Measurements from ENCODE around the gene PCBP3.

Gene PCBP3

GRCh38 chr21:45947716-45948255 is 304.3 kb downstream of the PCBP3 start:
- Histone ChIP-seq H2AFZ (ENCODE audit: low read depth, low read length) (no peak overlapping the region), H3K9me3 (ENCODE audit: insufficient read depth, low read length, severe bottlenecking) (no peaks in the 10 kb centered on the region), H3K36me3 (ENCODE audit: insufficient read depth, low read length) (no peaks in the 10 kb centered on the region), H3K4me3 (ENCODE audit: low read depth in 1 of 2, low read length in 2 of 2) (no peak overlapping the region), H3K9ac (ENCODE audit: low read depth, low read length) (no peak overlapping the region), H3K79me2 (ENCODE audit: insufficient read depth, low read length) (no peaks in the 10 kb centered on the region), H4K20me1 (ENCODE audit: insufficient read depth, low read length) (peaks cover 3% of the 10 kb centered on the region; the same call in 1 of the 2 replicates), H3K27me3 (ENCODE audit: insufficient read depth, low read length, poor library complexity) (no peaks in the 10 kb centered on the region), H3K4me1 (ENCODE audit: insufficient read depth, low read length) (no peaks in the 10 kb centered on the region), H3K27ac (ENCODE audit: low read length) (no peak overlapping the region), H3K4me2 (ENCODE audit: insufficient read depth, low read length) (no peak overlapping the region)
- no peak for DNase-seq
- TF ChIP-seq EZH2 (IDR thresholded peaks at IDR 0.05; ENCODE audit: borderline replicate concordance, low read depth, low read length, severe bottlenecking) (no peak), CTCF (IDR thresholded peaks at IDR 0.05; ENCODE audit: borderline replicate concordance, extremely low read depth, low read length, poor library complexity, severe bottlenecking) (no peak)
- ATAC-seq (ENCODE audit: insufficient read depth, low read depth): no peak

GRCh38 chr21:45948576-45949141 is 305.1 kb downstream of the PCBP3 start:
- H3K9me3 ChIP-seq (ENCODE audit: insufficient read depth, low read length, severe bottlenecking): no peaks in the 10 kb centered on the region
- DNase-seq: no peak
- no peak for ATAC-seq (ENCODE audit: insufficient read depth, low read depth)
- H3K79me2 ChIP-seq (ENCODE audit: insufficient read depth, low read length): no peaks in the 10 kb centered on the region
- no peaks in the 10 kb centered on the region for H3K27me3 ChIP-seq (ENCODE audit: insufficient read depth, low read length, poor library complexity)
- H3K4me3 ChIP-seq (ENCODE audit: low read depth in 1 of 2, low read length in 2 of 2): no peak overlapping the region
- H4K20me1 ChIP-seq (ENCODE audit: insufficient read depth, low read length): no peaks in the 10 kb centered on the region; the same call in 1 of the 2 replicates
- no peaks in the 10 kb centered on the region for H3K36me3 ChIP-seq (ENCODE audit: insufficient read depth, low read length)
- H3K27ac ChIP-seq (ENCODE audit: low read length): no peak overlapping the region
- TF ChIP-seq EZH2 (IDR thresholded peaks at IDR 0.05; ENCODE audit: borderline replicate concordance, low read depth, low read length, severe bottlenecking) (no peak), CTCF (IDR thresholded peaks at IDR 0.05; ENCODE audit: borderline replicate concordance, extremely low read depth, low read length, poor library complexity, severe bottlenecking) (no peak)
- H2AFZ ChIP-seq (ENCODE audit: low read depth, low read length): no peak overlapping the region
- H3K9ac ChIP-seq (ENCODE audit: low read depth, low read length): no peak overlapping the region
- no peak overlapping the region for H3K4me2 ChIP-seq (ENCODE audit: insufficient read depth, low read length)
- H3K4me1 ChIP-seq (ENCODE audit: insufficient read depth, low read length): no peaks in the 10 kb centered on the region

- no peak for ATAC-seq (ENCODE audit: insufficient read depth, low read depth)
- H3K36me3 ChIP-seq (ENCODE audit: insufficient read depth, low read length): no peaks in the 10 kb centered on the region
- no peaks in the 10 kb centered on the region for H3K9me3 ChIP-seq (ENCODE audit: insufficient read depth, low read length, severe bottlenecking)
- H3K27me3 ChIP-seq (ENCODE audit: insufficient read depth, low read length, poor library complexity): no peaks in the 10 kb centered on the region
- no peaks in the 10 kb centered on the region for H3K4me1 ChIP-seq (ENCODE audit: insufficient read depth, low read length)
- H3K4me2 ChIP-seq (ENCODE audit: insufficient read depth, low read length): no peak overlapping the region
- TF ChIP-seq EZH2 (IDR thresholded peaks at IDR 0.05; ENCODE audit: borderline replicate concordance, low read depth, low read length, severe bottlenecking) (no peak), CTCF (IDR thresholded peaks at IDR 0.05; ENCODE audit: borderline replicate concordance, extremely low read depth, low read length, poor library complexity, severe bottlenecking) (no peak)
- DNase-seq: no peak
- no peaks in the 10 kb centered on the region; the same call in 1 of the 2 replicates for H4K20me1 ChIP-seq (ENCODE audit: insufficient read depth, low read length)
- no peak overlapping the region for H3K4me3 ChIP-seq (ENCODE audit: low read depth in 1 of 2, low read length in 2 of 2)
- H2AFZ ChIP-seq (ENCODE audit: low read depth, low read length): no peak overlapping the region
- H3K9ac ChIP-seq (ENCODE audit: low read depth, low read length): no peak overlapping the region
- H3K27ac ChIP-seq (ENCODE audit: low read length): no peak overlapping the region
- H3K79me2 ChIP-seq (ENCODE audit: insufficient read depth, low read length): no peaks in the 10 kb centered on the region
Observed at GRCh38 chr21:45949928-45950739, 306.6 kb downstream of the PCBP3 start.
